Stimulated activated CD8-positive, alpha-beta memory T cell treated with anti-CD3 and anti-CD28 coated beads, Interleukin-12 subunit alpha, Interleukin-12 subunit beta, amount 100 ng/mL, for 24 hours (primary cell): Measurements from ENCODE around the gene SLC12A7.
"Not testable (repeated sequence)": the region's sequence is repeated elsewhere in the genome, so short reads cannot be mapped to it uniquely, and the experiment has no call there.

Experiments
- DNase-seq: peaks from one replicate; pipeline ENCODE4 v3.0.0-alpha.2; 2020; ENCODE audit errors: extremely low read depth

Gene SLC12A7

GRCh38 chr5:1109542-1110306 is 2.1 kb downstream of the SLC12A7 start:
- DNase-seq = no peak

- no peak for DNase-seq
These were observed 3.0 kb downstream of the SLC12A7 start for GRCh38 chr5:1108865-1109174.

GRCh38 chr5:1108023-1108864 is 3.6 kb downstream of the SLC12A7 start:
- no peak for DNase-seq

GRCh38 chr5:1107167-1108022 is 4.5 kb downstream of the SLC12A7 start:
- DNase-seq = no peak

- no peak for DNase-seq
These were observed 5.3 kb downstream of the SLC12A7 start for GRCh38 chr5:1106385-1107166.

- no peak for DNase-seq
These were observed 6.3 kb downstream of the SLC12A7 start for GRCh38 chr5:1105350-1106265.

- DNase-seq = no peak
These were observed 7.4 kb downstream of the SLC12A7 start for GRCh38 chr5:1104327-1105006.

GRCh38 chr5:1103505-1104326 is 8.1 kb downstream of the SLC12A7 start:
- no peak for DNase-seq

GRCh38 chr5:1103093-1103492 is 8.8 kb downstream of the SLC12A7 start:
- DNase-seq = no peak

- no peak for DNase-seq
These were observed 9.7 kb downstream of the SLC12A7 start for GRCh38 chr5:1101961-1102713.

- DNase-seq = no peak
These were observed 10.9 kb downstream of the SLC12A7 start for GRCh38 chr5:1100664-1101574.

GRCh38 chr5:1099926-1100663 is 11.8 kb downstream of the SLC12A7 start:
- DNase-seq = no peak

- no peak for DNase-seq
These were observed 12.8 kb downstream of the SLC12A7 start for GRCh38 chr5:1098986-1099597.

- not testable (repeated sequence) for DNase-seq
These were observed 13.9 kb downstream of the SLC12A7 start for GRCh38 chr5:1097988-1098385.

GRCh38 chr5:1097381-1097987 is 14.4 kb downstream of the SLC12A7 start:
- DNase-seq = no peak

GRCh38 chr5:1096838-1097237 is 15.0 kb downstream of the SLC12A7 start:
- no peak for DNase-seq
